Mammary epithelial cell (primary cell): ENCODE data around the gene NUP54.

ENCODE experiments used
- EZH2 ChIP-seq: IDR thresholded peaks from 2 replicates; pipeline ENCODE4 v1.6.1; 2012; ENCODE audit warnings: low read length, inconsistent platforms, borderline replicate concordance
- TF ChIP-seq, protein P1 (sequence below), 2 donors: IDR thresholded peaks in 1 of 2; conservative IDR thresholded peaks in 1 of 2; 2 replicates each; pipeline ENCODE4 v1.5.1; 2011 to 2012; ENCODE audit warnings: inconsistent platforms in 2 of 2, low read length in 2 of 2, mild to moderate bottlenecking in 2 of 2, control low read depth in 1 of 2, low read depth in 1 of 2; ENCODE audit not compliant: insufficient read depth in 1 of 2; ENCODE audit errors: extremely low read depth in 1 of 2

DNA sequence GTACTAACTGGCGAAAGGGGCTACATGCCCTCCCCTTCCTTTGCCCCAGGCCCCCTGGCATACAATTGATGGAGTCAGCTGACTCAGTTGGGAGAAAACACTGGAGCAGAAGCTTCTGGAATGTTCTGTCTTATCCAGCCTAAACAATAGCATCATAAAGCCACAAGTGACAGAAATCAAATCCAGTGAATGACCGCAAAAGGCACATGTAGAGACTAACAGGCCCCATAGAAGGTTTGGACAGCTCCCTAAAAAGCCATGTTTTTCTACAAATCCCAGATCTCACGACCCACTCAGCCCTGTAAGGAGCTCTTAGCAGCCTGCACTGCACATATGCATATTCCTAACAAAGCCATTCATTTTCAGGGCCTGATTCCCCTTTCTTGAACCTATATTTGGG lies 40.4 kb upstream of the NUP54 start:
- TF ChIP-seq, protein P1, sequence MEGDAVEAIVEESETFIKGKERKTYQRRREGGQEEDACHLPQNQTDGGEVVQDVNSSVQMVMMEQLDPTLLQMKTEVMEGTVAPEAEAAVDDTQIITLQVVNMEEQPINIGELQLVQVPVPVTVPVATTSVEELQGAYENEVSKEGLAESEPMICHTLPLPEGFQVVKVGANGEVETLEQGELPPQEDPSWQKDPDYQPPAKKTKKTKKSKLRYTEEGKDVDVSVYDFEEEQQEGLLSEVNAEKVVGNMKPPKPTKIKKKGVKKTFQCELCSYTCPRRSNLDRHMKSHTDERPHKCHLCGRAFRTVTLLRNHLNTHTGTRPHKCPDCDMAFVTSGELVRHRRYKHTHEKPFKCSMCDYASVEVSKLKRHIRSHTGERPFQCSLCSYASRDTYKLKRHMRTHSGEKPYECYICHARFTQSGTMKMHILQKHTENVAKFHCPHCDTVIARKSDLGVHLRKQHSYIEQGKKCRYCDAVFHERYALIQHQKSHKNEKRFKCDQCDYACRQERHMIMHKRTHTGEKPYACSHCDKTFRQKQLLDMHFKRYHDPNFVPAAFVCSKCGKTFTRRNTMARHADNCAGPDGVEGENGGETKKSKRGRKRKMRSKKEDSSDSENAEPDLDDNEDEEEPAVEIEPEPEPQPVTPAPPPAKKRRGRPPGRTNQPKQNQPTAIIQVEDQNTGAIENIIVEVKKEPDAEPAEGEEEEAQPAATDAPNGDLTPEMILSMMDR (conservative IDR thresholded peaks at IDR 0.05 in 1 of 2, IDR thresholded peaks at IDR 0.05 in 1 of 2; ENCODE audit: extremely low read depth in 1 of 2, insufficient read depth in 1 of 2, low read depth in 1 of 2, low read length in 2 of 2) = no peak
- no peak for TF ChIP-seq EZH2
